HG02970 (cell line): ENCODE measurements around the gene CDK17.
"Not testable (repeated sequence)": the region's sequence is repeated elsewhere in the genome, so short reads cannot be mapped to it uniquely, and the experiment has no call there.

Experiments
- ATAC-seq: cut with Tn5 transposase; IDR thresholded peaks from one replicate; pipeline ENCODE4 v1.9.1; 2021; ENCODE audit warnings: mild to moderate bottlenecking, moderate library complexity, moderate number of reproducible peaks; ENCODE audit not compliant: unreplicated experiment, low FRiP score

Gene CDK17

GRCh38 chr12:96395236-96395635 is 5.0 kb downstream of the CDK17 start:
- no peak for ATAC-seq

GRCh38 chr12:96393229-96393628 is 7.0 kb downstream of the CDK17 start:
- ATAC-seq, result not testable (repeated sequence)

- no peak for ATAC-seq
Observed at GRCh38 chr12:96392397-96392796, 7.8 kb downstream of the CDK17 start.

- no peak for ATAC-seq
Observed at GRCh38 chr12:96387981-96388380, 12.3 kb downstream of the CDK17 start.

GRCh38 chr12:96386794-96387193 is 13.4 kb downstream of the CDK17 start:
- ATAC-seq, result no peak

- ATAC-seq, result no peak
Observed at GRCh38 chr12:96383991-96384390, 16.2 kb downstream of the CDK17 start.

GRCh38 chr12:96383371-96383770 is 16.9 kb downstream of the CDK17 start:
- no peak for ATAC-seq

GRCh38 chr12:96379743-96380142 is 20.5 kb downstream of the CDK17 start:
- not testable (repeated sequence) for ATAC-seq

- no peak for ATAC-seq
Observed at GRCh38 chr12:96378319-96378718, 21.9 kb downstream of the CDK17 start.

- no peak for ATAC-seq
Observed at GRCh38 chr12:96376865-96377264, 23.4 kb downstream of the CDK17 start.

GRCh38 chr12:96375841-96376604 is 24.2 kb downstream of the CDK17 start:
- no peak for ATAC-seq

GRCh38 chr12:96375170-96375569 is 25.1 kb downstream of the CDK17 start:
- ATAC-seq, result no peak

- no peak for ATAC-seq
Observed at GRCh38 chr12:96371790-96372699, 28.2 kb downstream of the CDK17 start.

GRCh38 chr12:96371138-96371789 is 29.0 kb downstream of the CDK17 start:
- ATAC-seq, result no peak

- ATAC-seq, result no peak
Observed at GRCh38 chr12:96368687-96369086, 31.6 kb downstream of the CDK17 start.

GRCh38 chr12:96368233-96368632 is 32.0 kb downstream of the CDK17 start:
- no peak for ATAC-seq

- no peak for ATAC-seq
Observed at GRCh38 chr12:96366381-96366654, 33.9 kb downstream of the CDK17 start.

GRCh38 chr12:96365604-96366380 is 34.4 kb downstream of the CDK17 start:
- ATAC-seq, result no peak

GRCh38 chr12:96364092-96364700 is 36.0 kb downstream of the CDK17 start:
- ATAC-seq, result no peak

GRCh38 chr12:96361074-96361473 is 39.2 kb downstream of the CDK17 start:
- ATAC-seq, result no peak
